ENCODE results near the gene SERGEF.

DNA sequence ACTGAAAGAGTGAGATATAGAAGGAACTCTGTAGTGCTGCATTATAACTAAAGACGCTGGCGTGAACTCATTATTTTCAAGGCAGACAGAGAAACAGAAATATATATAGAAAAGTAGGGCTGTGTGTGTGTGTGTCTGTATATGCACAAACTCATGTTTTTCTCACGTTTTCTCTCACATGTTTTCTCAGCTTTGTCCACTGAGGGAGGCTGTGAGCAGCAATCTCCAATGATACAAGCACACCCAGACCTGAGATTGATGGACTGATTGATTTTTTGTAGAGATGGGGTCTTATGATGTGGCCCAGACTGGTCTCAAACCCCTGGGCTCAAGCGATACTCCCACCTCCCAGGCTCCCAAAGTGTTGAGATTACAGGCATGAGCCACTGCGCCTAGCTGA, 122.5 kb downstream of the SERGEF start:
- TF ChIP-seq CTCF (IDR thresholded peaks at IDR 0.05) (no peak), POLR2A (IDR thresholded peaks at IDR 0.05) (no peak)

Measured in body of pancreas (tissue), 4 donors.